ENCODE results near the gene SIX2.

The SIX2 gene

GRCh38 chr2:45046786-45047185 is 37.5 kb upstream of the SIX2 start:
- H3K27ac ChIP-seq (ENCODE audit: low read depth, low read length): no peak overlapping the region
- no peaks in the 10 kb centered on the region for H3K9me3 ChIP-seq (ENCODE audit: insufficient read depth, low read length)
- no peak overlapping the region for H3K4me2 ChIP-seq (ENCODE audit: low read depth, low read length, poor library complexity, severe bottlenecking)
- H2AFZ ChIP-seq (ENCODE audit: low read depth, low read length, severe bottlenecking): no peak overlapping the region
- H3F3A ChIP-seq (ENCODE audit: insufficient read depth): no peaks in the 10 kb centered on the region
- H3K4me3 ChIP-seq (ENCODE audit: insufficient read depth, low read length, poor library complexity, severe bottlenecking): no peak overlapping the region
- H4K20me1 ChIP-seq (ENCODE audit: low read depth, low read length): no peaks in the 10 kb centered on the region
- no peaks in the 10 kb centered on the region for H3K79me2 ChIP-seq (ENCODE audit: insufficient read depth, low read length)
- H3K9me2 ChIP-seq (replicated peaks; ENCODE audit: insufficient read depth, low read length): no peaks in the 10 kb centered on the region
- no peak overlapping the region for H3K9ac ChIP-seq (ENCODE audit: low read length)
- H3K27me3 ChIP-seq (ENCODE audit: low read length): no peaks in the 10 kb centered on the region; the same call in 1 of the 2 replicates
- H3K36me3 ChIP-seq (ENCODE audit: low read length): no peaks in the 10 kb centered on the region
- TF ChIP-seq EZH2phosphoT487 (conservative IDR thresholded peaks at IDR 0.05; ENCODE audit: low read length) (no peak), CTCF (IDR thresholded peaks at IDR 0.05; ENCODE audit: insufficient read depth, low read length, poor library complexity, severe bottlenecking) (no peak)

GRCh38 chr2:45045706-45046105 is 36.5 kb upstream of the SIX2 start:
- H3K9me2 ChIP-seq (replicated peaks; ENCODE audit: insufficient read depth, low read length): no peaks in the 10 kb centered on the region
- H3K79me2 ChIP-seq (ENCODE audit: insufficient read depth, low read length): no peaks in the 10 kb centered on the region
- H3K4me2 ChIP-seq (ENCODE audit: low read depth, low read length, poor library complexity, severe bottlenecking): no peak overlapping the region
- no peaks in the 10 kb centered on the region for H3K36me3 ChIP-seq (ENCODE audit: low read length)
- H3K27me3 ChIP-seq (ENCODE audit: low read length): no peaks in the 10 kb centered on the region; the same call in 1 of the 2 replicates
- H3K9me3 ChIP-seq (ENCODE audit: insufficient read depth, low read length): no peaks in the 10 kb centered on the region
- no peak overlapping the region for H3K4me3 ChIP-seq (ENCODE audit: insufficient read depth, low read length, poor library complexity, severe bottlenecking)
- H3K9ac ChIP-seq (ENCODE audit: low read length): no peak overlapping the region
- no peaks in the 10 kb centered on the region for H3F3A ChIP-seq (ENCODE audit: insufficient read depth)
- no peak for TF ChIP-seq EZH2phosphoT487 (conservative IDR thresholded peaks at IDR 0.05; ENCODE audit: low read length)
- TF ChIP-seq CTCF (IDR thresholded peaks at IDR 0.05; ENCODE audit: insufficient read depth, low read length, poor library complexity, severe bottlenecking): no peak
- H3K27ac ChIP-seq (ENCODE audit: low read depth, low read length): no peak overlapping the region
- no peaks in the 10 kb centered on the region for H4K20me1 ChIP-seq (ENCODE audit: low read depth, low read length)
- no peak overlapping the region for H2AFZ ChIP-seq (ENCODE audit: low read depth, low read length, severe bottlenecking)

GRCh38 chr2:45044916-45045315 is 35.7 kb upstream of the SIX2 start:
- Histone ChIP-seq H2AFZ (ENCODE audit: low read depth, low read length, severe bottlenecking) (no peak overlapping the region), H3K9me3 (ENCODE audit: insufficient read depth, low read length) (no peaks in the 10 kb centered on the region), H3K9ac (ENCODE audit: low read length) (no peak overlapping the region), H3K36me3 (ENCODE audit: low read length) (no peaks in the 10 kb centered on the region), H3K4me2 (ENCODE audit: low read depth, low read length, poor library complexity, severe bottlenecking) (no peak overlapping the region), H3K4me3 (ENCODE audit: insufficient read depth, low read length, poor library complexity, severe bottlenecking) (no peak overlapping the region), H4K20me1 (ENCODE audit: low read depth, low read length) (no peaks in the 10 kb centered on the region), H3K79me2 (ENCODE audit: insufficient read depth, low read length) (no peaks in the 10 kb centered on the region), H3K27me3 (ENCODE audit: low read length) (no peaks in the 10 kb centered on the region; the same call in 1 of the 2 replicates), H3F3A (ENCODE audit: insufficient read depth) (no peaks in the 10 kb centered on the region), H3K27ac (ENCODE audit: low read depth, low read length) (no peak overlapping the region), H3K9me2 (replicated peaks; ENCODE audit: insufficient read depth, low read length) (no peaks in the 10 kb centered on the region)
- TF ChIP-seq EZH2phosphoT487 (conservative IDR thresholded peaks at IDR 0.05; ENCODE audit: low read length) (no peak), CTCF (IDR thresholded peaks at IDR 0.05; ENCODE audit: insufficient read depth, low read length, poor library complexity, severe bottlenecking) (no peak)
